ENCODE results near the gene MVD. TPM values are rescaled to one million over a fixed set of nuclear protein-coding genes. Genes with fewer than 3 reads are reported as not detected.
"Not testable (repeated sequence)": the region's sequence is repeated elsewhere in the genome, so short reads cannot be mapped to it uniquely, and the experiment has no call there.

Gene MVD
- total RNA-seq, 4 donors from 2014 or later: 20.7 to 52.5 (median 43.2) TPM

GRCh38 chr16:88669980-88670379 lies 7.1 kb upstream of the MVD start:
- no peak for TF ChIP-seq POLR2A (IDR thresholded peaks at IDR 0.05)

GRCh38 chr16:88669493-88669892 lies 6.6 kb upstream of the MVD start:
- H3K27me3 ChIP-seq; DNase-seq; H3K4me3 ChIP-seq (replicated peaks in 1 of 3); intact Hi-C loops (cut with DNase I); H3K27ac ChIP-seq; H3K36me3 ChIP-seq; H3K4me1 ChIP-seq; H3K9me3 ChIP-seq: not testable (repeated sequence)
- WGBS, 2 donors: 95 to 96% methylated on average over 8 of the region's 8 CpGs

More at GRCh38 chr16:88669980-88670379, 7.1 kb upstream of the MVD start:
- Histone ChIP-seq H3K4me1 (no peaks in the 10 kb centered on the region), H3K27me3 (no peaks in the 10 kb centered on the region), H3K9me3 (no peaks in the 10 kb centered on the region), H3K36me3 (no peaks in the 10 kb centered on the region), H3K27ac (no peak overlapping the region), H3K4me3 (replicated peaks in 1 of 3) (no peak overlapping the region)
- WGBS, 2 donors: 78 to 87% methylated on average over 10 of the region's 10 CpGs
- intact Hi-C loops (cut with DNase I): no loop called here
- no peak for DNase-seq

GRCh38 chr16:88667461-88667860 lies 4.6 kb upstream of the MVD start:
- Histone ChIP-seq H3K27ac (no peak overlapping the region), H3K4me1 (peaks cover 0 to 6% of the 10 kb centered on the region in 2 donors), H3K4me3 (replicated peaks in 1 of 3) (no peak overlapping the region), H3K27me3 (no peaks in the 10 kb centered on the region), H3K36me3 (no peaks in the 10 kb centered on the region), H3K9me3 (no peaks in the 10 kb centered on the region)
- intact Hi-C loops (cut with DNase I): no loop called here
- DNase-seq: no peak
- whole genome bisulfite sequencing, 2 donors: 56 to 73% methylated on average over 5 of the region's 5 CpGs
- no peak for TF ChIP-seq POLR2A (IDR thresholded peaks at IDR 0.05)
- TF ChIP-seq CTCF (IDR thresholded peaks at IDR 0.05): no peak

- whole genome bisulfite sequencing, 2 donors: 94% methylated on average over 3 of the region's 3 CpGs
- H3K9me3 ChIP-seq: no peaks in the 10 kb centered on the region
- peak overlapping the region in 1 of 3 donors; percentile 1 for H3K27ac ChIP-seq
- H3K36me3 ChIP-seq: no peaks in the 10 kb centered on the region
- TF ChIP-seq CTCF (IDR thresholded peaks at IDR 0.05): no peak
- no peak for TF ChIP-seq POLR2A (IDR thresholded peaks at IDR 0.05)
- intact Hi-C loops (cut with DNase I): no loop called here
- H3K4me3 ChIP-seq (replicated peaks in 1 of 3): no peak overlapping the region
- peaks cover 5 to 10% of the 10 kb centered on the region in 2 donors for H3K4me1 ChIP-seq
- no peak for DNase-seq
- H3K27me3 ChIP-seq: no peaks in the 10 kb centered on the region
Measured at GRCh38 chr16:88665570-88665969, 2.7 kb upstream of the MVD start.

- 55 to 66% methylated on average over 4 of the region's 4 CpGs for WGBS, 2 donors
- H3K27ac ChIP-seq: peak overlapping the region in 1 of 3 donors; percentile 1
- no peak for TF ChIP-seq POLR2A (IDR thresholded peaks at IDR 0.05)
- no peak for TF ChIP-seq CTCF (IDR thresholded peaks at IDR 0.05)
Measured at GRCh38 chr16:88665148-88665547, 2.3 kb upstream of the MVD start.

GRCh38 chr16:88662222-88662842 lies 559 bp downstream of the MVD start:
- H3K4me1 ChIP-seq: peaks cover 5 to 10% of the 10 kb centered on the region in 2 donors
- no peaks in the 10 kb centered on the region for H3K36me3 ChIP-seq
- peak overlapping the region; percentile 82 to 97 (median 93) for H3K4me3 ChIP-seq (replicated peaks in 1 of 3)
- H3K27me3 ChIP-seq: no peaks in the 10 kb centered on the region
- no peaks in the 10 kb centered on the region for H3K9me3 ChIP-seq
- 3% methylated on average over 35 to 37 of the region's 49 CpGs for WGBS, 2 donors
- H3K27ac ChIP-seq: peak overlapping the region; percentile 55 to 84 (median 57)
- TF ChIP-seq CTCF (IDR thresholded peaks at IDR 0.05) (no peak), POLR2A (IDR thresholded peaks at IDR 0.05) (no peak)
- intact Hi-C loops (cut with DNase I): no loop called here
- DNase-seq: peak in 1 of 2 donors; percentile 47

More at GRCh38 chr16:88665148-88665547, 2.3 kb upstream of the MVD start:
- peaks cover 5 to 10% of the 10 kb centered on the region in 2 donors for H3K4me1 ChIP-seq
- H3K9me3 ChIP-seq: no peaks in the 10 kb centered on the region
- DNase-seq: peak; percentile 18 to 41
- intact Hi-C loops (cut with DNase I): no loop called here
- H3K27me3 ChIP-seq: no peaks in the 10 kb centered on the region
- no peak overlapping the region for H3K4me3 ChIP-seq (replicated peaks in 1 of 3)
- H3K36me3 ChIP-seq: no peaks in the 10 kb centered on the region

Measured in thyroid gland (tissue), 4 donors.